ENCODE data around the gene RNF113B. TPM values are rescaled to one million over a fixed set of nuclear protein-coding genes. Genes with fewer than 3 reads are reported as not detected.

RNF113B gene
- total RNA-seq: not detected in 2 replicates

DNA sequence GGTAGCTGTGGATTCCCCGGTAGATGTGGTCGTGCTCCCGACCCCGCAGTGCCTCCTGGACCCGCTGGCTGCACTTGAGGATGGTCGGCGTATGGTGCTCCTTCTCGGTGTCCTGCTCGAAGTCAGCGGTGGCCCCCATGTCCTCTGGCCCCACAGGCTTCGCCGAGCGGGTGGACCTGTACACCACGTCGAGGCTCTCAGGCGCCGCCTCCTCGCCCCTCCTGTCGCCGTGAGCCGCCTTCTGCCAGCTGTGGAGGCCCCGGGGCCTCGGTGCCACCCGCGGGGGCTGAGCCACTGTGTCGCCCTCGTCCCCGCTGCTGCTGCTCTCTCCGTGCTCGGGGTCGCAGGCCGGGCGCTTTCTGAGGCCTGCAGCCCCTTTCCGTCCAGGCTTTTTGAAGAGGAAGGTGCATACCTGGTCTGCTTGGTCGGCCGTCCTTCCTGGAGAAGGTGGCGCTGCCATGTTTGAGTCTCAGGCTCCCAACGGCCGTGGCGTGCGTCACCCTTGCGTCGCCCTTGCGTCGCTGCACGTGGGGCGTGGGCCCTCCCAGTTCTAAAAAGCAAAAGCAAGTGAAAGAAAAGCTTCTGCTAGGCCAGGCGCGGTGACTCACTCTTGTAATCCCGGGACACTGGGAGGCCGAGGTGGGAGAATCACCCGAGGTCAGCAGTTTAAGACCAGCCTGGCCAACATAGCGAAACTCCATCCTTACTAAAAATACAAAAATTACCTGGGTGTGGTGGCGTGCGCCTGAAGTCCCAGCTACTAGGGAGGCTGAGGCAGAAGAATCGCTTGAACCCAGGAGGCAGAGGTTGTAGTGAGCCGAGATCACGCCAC, at the start of gene RNF113B:
RNF113B (minus strand) TSS at position 493 of the 832 bp plus-strand sequence; CDS start at position 460, 33 bp downstream.
- no peak within 1 kb of the TSS for H3K4me3 ChIP-seq (ENCODE audit: low read depth, low read length)
- H3K27me3 ChIP-seq (ENCODE audit: control insufficient read depth, insufficient read depth, low read length): no peaks in the 10 kb centered on the region
- TF ChIP-seq, protein P1, sequence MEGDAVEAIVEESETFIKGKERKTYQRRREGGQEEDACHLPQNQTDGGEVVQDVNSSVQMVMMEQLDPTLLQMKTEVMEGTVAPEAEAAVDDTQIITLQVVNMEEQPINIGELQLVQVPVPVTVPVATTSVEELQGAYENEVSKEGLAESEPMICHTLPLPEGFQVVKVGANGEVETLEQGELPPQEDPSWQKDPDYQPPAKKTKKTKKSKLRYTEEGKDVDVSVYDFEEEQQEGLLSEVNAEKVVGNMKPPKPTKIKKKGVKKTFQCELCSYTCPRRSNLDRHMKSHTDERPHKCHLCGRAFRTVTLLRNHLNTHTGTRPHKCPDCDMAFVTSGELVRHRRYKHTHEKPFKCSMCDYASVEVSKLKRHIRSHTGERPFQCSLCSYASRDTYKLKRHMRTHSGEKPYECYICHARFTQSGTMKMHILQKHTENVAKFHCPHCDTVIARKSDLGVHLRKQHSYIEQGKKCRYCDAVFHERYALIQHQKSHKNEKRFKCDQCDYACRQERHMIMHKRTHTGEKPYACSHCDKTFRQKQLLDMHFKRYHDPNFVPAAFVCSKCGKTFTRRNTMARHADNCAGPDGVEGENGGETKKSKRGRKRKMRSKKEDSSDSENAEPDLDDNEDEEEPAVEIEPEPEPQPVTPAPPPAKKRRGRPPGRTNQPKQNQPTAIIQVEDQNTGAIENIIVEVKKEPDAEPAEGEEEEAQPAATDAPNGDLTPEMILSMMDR (IDR thresholded peaks at IDR 0.05; ENCODE audit: insufficient read depth, low read length, severe bottlenecking): no peak
- DNase-seq (ENCODE audit: low read depth) (no peak), FAIRE-seq (no peak)
- H3K36me3 ChIP-seq (ENCODE audit: control insufficient read depth, insufficient read depth, low read length): no peaks in the 10 kb centered on the region

DNA sequence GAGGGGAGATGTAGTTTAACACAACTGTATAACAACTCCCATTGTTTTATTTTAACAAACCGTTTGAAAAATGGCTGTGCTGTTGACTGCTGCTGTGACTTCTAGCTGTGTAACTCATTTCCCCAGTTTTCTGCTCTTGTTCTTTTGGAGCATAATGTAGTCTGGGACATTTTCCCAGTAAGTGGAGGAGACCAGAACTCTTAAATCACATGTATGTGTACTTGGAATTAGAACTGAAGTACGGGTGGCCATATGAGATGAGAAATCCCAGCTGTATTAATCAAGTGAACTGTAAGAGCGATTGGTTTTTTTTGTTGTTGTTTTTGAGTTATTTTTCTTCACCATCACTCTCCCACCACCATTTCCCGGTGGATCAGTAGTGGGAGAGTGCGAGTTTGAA, 49.4 kb upstream of the RNF113B start:
- Histone ChIP-seq H3K4me3 (ENCODE audit: low read depth, low read length) (no peak overlapping the region), H3K27me3 (ENCODE audit: control insufficient read depth, insufficient read depth, low read length) (no peaks in the 10 kb centered on the region), H3K36me3 (ENCODE audit: control insufficient read depth, insufficient read depth, low read length) (no peaks in the 10 kb centered on the region)
- DNase-seq (ENCODE audit: low read depth) (no peak), FAIRE-seq (no peak)
- TF ChIP-seq, protein P1 (IDR thresholded peaks at IDR 0.05; ENCODE audit: insufficient read depth, low read length, severe bottlenecking): no peak

- TF ChIP-seq, protein P1 (IDR thresholded peaks at IDR 0.05; ENCODE audit: insufficient read depth, low read length, severe bottlenecking): no peak
- Histone ChIP-seq H3K4me3 (ENCODE audit: low read depth, low read length) (no peak overlapping the region), H3K36me3 (ENCODE audit: control insufficient read depth, insufficient read depth, low read length) (no peaks in the 10 kb centered on the region), H3K27me3 (ENCODE audit: control insufficient read depth, insufficient read depth, low read length) (no peaks in the 10 kb centered on the region)
- FAIRE-seq (peak; percentile 84), DNase-seq (ENCODE audit: low read depth) (no peak)
Observed at GRCh38 chr13:98225036-98225940, 48.2 kb upstream of the RNF113B start.

DNA sequence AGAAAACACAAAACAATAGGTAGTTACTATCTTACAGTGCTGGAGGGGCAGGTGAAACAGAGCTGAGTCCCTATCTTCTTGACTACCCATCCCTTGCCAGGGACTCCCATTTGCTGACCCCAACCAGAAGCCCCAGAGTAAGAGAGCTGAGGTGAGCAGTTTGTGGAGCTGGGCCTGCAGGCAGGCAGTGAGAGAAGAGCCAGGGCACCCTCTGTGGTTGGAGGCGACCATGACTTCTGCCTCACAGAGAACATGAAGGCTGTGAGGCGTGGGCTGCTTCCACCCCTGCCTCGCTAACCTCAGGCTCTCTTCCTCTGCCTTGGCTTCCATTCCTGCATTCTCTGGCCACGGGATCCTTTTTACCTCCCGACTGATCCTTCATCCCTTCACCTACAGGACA, 47.5 kb upstream of the RNF113B start:
- H3K27me3 ChIP-seq (ENCODE audit: control insufficient read depth, insufficient read depth, low read length): no peaks in the 10 kb centered on the region
- FAIRE-seq (no peak), DNase-seq (ENCODE audit: low read depth) (no peak)
- TF ChIP-seq, protein P1 (IDR thresholded peaks at IDR 0.05; ENCODE audit: insufficient read depth, low read length, severe bottlenecking): no peak
- no peaks in the 10 kb centered on the region for H3K36me3 ChIP-seq (ENCODE audit: control insufficient read depth, insufficient read depth, low read length)
- H3K4me3 ChIP-seq (ENCODE audit: low read depth, low read length): no peak overlapping the region

GRCh38 chr13:98223741-98224140, 46.7 kb upstream of the RNF113B start:
- DNase-seq (ENCODE audit: low read depth): no peak
- no peaks in the 10 kb centered on the region for H3K36me3 ChIP-seq (ENCODE audit: control insufficient read depth, insufficient read depth, low read length)
- FAIRE-seq: no peak
- H3K27me3 ChIP-seq (ENCODE audit: control insufficient read depth, insufficient read depth, low read length): no peaks in the 10 kb centered on the region
- TF ChIP-seq, protein P1 (IDR thresholded peaks at IDR 0.05; ENCODE audit: insufficient read depth, low read length, severe bottlenecking): no peak
- H3K4me3 ChIP-seq (ENCODE audit: low read depth, low read length): no peak overlapping the region
